Type B pancreatic cell (in vitro differentiated cells): ENCODE results near the gene CACNA1C. TPM values are rescaled to one million over a fixed set of nuclear protein-coding genes. Genes with fewer than 3 reads are reported as not detected.

Source experiments
- DNase-seq: peaks from one replicate; pipeline ENCODE4 v3.0.0; 2021; ENCODE audit warnings: mixed read lengths; ENCODE audit not compliant: unreplicated experiment; ENCODE audit errors: extremely low spot score
- H3K27ac Mint-ChIP-seq: 2 replicates; pipeline ENCODE4 v1.8.0; 2021; ENCODE audit warnings: mild to moderate bottlenecking, mixed read lengths
- H3K27me3 Mint-ChIP-seq: 2 replicates; pipeline ENCODE4 v1.8.0; 2021; ENCODE audit warnings: mixed read lengths
- H3K36me3 Mint-ChIP-seq: 2 replicates; pipeline ENCODE4 v1.8.0; 2021; ENCODE audit warnings: mixed read lengths
- H3K4me1 Mint-ChIP-seq: one replicate; pipeline ENCODE4 v1.8.0; 2021; ENCODE audit warnings: mixed read lengths; ENCODE audit not compliant: unreplicated experiment
- H3K4me3 Mint-ChIP-seq: 2 replicates; pipeline ENCODE4 v1.8.0; 2021; ENCODE audit warnings: mild to moderate bottlenecking, mixed read lengths
- H3K9me3 Mint-ChIP-seq: 2 replicates; pipeline ENCODE4 v1.8.0; 2021; ENCODE audit warnings: mixed read lengths
- CTCF ChIP-seq: fragments of 200-600 bp; sonication (generic); conservative IDR thresholded peaks from 2 replicates; pipeline ENCODE4 v1.5.0; 2021; ENCODE audit warnings: antibody characterized with exemption, mild to moderate bottlenecking
- total RNA-seq: library from RNA; stranded (reverse); gene quantifications from 2 replicates; pipeline ENCODE4 v1.2.1, GENCODE V29; 2021; ENCODE audit warnings: low replicate concordance

CACNA1C gene
- total RNA-seq, 1 donor from 2014 or later, result 14.3 TPM

- H3K4me3 Mint-ChIP-seq, result no peak overlapping the region
- H3K9me3 Mint-ChIP-seq, result no peaks in the 10 kb centered on the region
- peaks cover 26% of the 10 kb centered on the region for H3K27me3 Mint-ChIP-seq
- H3K27ac Mint-ChIP-seq, result no peak overlapping the region
- DNase-seq, result no peak
- no peak for TF ChIP-seq CTCF
- peaks cover 10% of the 10 kb centered on the region for H3K4me1 Mint-ChIP-seq
- H3K36me3 Mint-ChIP-seq, result peaks cover 3% of the 10 kb centered on the region
These were observed 189.4 kb downstream of the CACNA1C start for GRCh38 chr12:2242216-2242615.

GRCh38 chr12:2242816-2243215, 190.0 kb downstream of the CACNA1C start:
- Mint-ChIP-seq H3K4me1 (peaks cover 10% of the 10 kb centered on the region), H3K4me3 (no peak overlapping the region), H3K36me3 (peaks cover 3% of the 10 kb centered on the region), H3K9me3 (no peaks in the 10 kb centered on the region), H3K27ac (no peak overlapping the region), H3K27me3 (peaks cover 29% of the 10 kb centered on the region)
- no peak for TF ChIP-seq CTCF
- DNase-seq, result no peak

GRCh38 chr12:2243275-2243674, 190.5 kb downstream of the CACNA1C start:
- no peak for TF ChIP-seq CTCF
- Mint-ChIP-seq H3K36me3 (peaks cover 3% of the 10 kb centered on the region), H3K27me3 (peaks cover 29% of the 10 kb centered on the region), H3K9me3 (no peaks in the 10 kb centered on the region), H3K4me3 (no peak overlapping the region), H3K27ac (no peak overlapping the region), H3K4me1 (peaks cover 10% of the 10 kb centered on the region)
- DNase-seq, result no peak

- no peak for DNase-seq
These were observed 191.4 kb downstream of the CACNA1C start for GRCh38 chr12:2244013-2244861.

GRCh38 chr12:2246358-2246757, 193.6 kb downstream of the CACNA1C start:
- Mint-ChIP-seq H3K36me3 (peaks cover 3% of the 10 kb centered on the region), H3K27ac (no peak overlapping the region), H3K4me3 (no peak overlapping the region), H3K9me3 (no peaks in the 10 kb centered on the region), H3K4me1 (peaks cover 16% of the 10 kb centered on the region), H3K27me3 (peaks cover 26% of the 10 kb centered on the region)
- DNase-seq, result no peak
- no peak for TF ChIP-seq CTCF

More at GRCh38 chr12:2244013-2244861, 191.4 kb downstream of the CACNA1C start:
- Mint-ChIP-seq H3K27me3 (peaks cover 29% of the 10 kb centered on the region), H3K36me3 (peaks cover 3% of the 10 kb centered on the region), H3K27ac (peak overlapping the region; percentile 59), H3K4me1 (peaks cover 10% of the 10 kb centered on the region), H3K4me3 (peak overlapping the region; percentile 23), H3K9me3 (no peaks in the 10 kb centered on the region)
- TF ChIP-seq CTCF, result no peak
